Gastrocnemius medialis (tissue), 4 donors: ENCODE results near the gene IKBKE. TPM values are rescaled to one million over a fixed set of nuclear protein-coding genes. Genes with fewer than 3 reads are reported as not detected.

Experiments used
- ATAC-seq, 2 donors: fragments of 150-250 bp; one replicate each; pipeline ENCODE4 v1.9.1; 2016
- DNase-seq, 2 donors: peaks; one replicate each; pipeline ENCODE4 v3.0.0-alpha.2; 2019
- H3K27ac ChIP-seq, 4 donors: fragments of 200-600 bp; sonication (generic); 1 replicate in 1 of 4; 2 replicates in 3 of 4; pipeline ENCODE4 v1.5.1; 2016 to 2018; ENCODE audit warnings: mild to moderate bottlenecking in 2 of 4, moderate library complexity in 1 of 4
- H3K27me3 ChIP-seq, 3 donors: fragments of 200-600 bp; sonication (generic) in 2 of 3; 1 replicate in 1 of 3; 2 replicates in 2 of 3; pipeline versions ENCODE4 v1.5.1 to v1.6.0; 2016 to 2019; ENCODE audit warnings: mild to moderate bottlenecking in 1 of 3, moderate library complexity in 1 of 3
- H3K36me3 ChIP-seq, 2 donors: fragments of 200-600 bp; sonication (generic) in 1 of 2; one replicate each; pipeline ENCODE4 v1.5.1; 2017 to 2018
- H3K4me1 ChIP-seq, 2 donors: fragments of 200-600 bp; sonication (generic) in 1 of 2; one replicate each; pipeline ENCODE4 v1.5.1; 2016 to 2017; ENCODE audit warnings: mild to moderate bottlenecking in 2 of 2
- H3K4me3 ChIP-seq, 4 donors: fragments of 200-600 bp; sonication (generic) in 3 of 4; 1 replicate in 1 of 4; 2 replicates in 3 of 4; pipeline ENCODE4 v1.5.1; 2016 to 2019; ENCODE audit warnings: mild to moderate bottlenecking in 2 of 4
- H3K9me3 ChIP-seq, 3 donors: fragments of 200-600 bp; sonication (generic) in 2 of 3; 1 replicate in 1 of 3; 2 replicates in 2 of 3; pipeline ENCODE4 v1.5.1; 2016 to 2019
- POLR2A ChIP-seq, 2 donors: fragments of 450-650 bp; IDR thresholded peaks; one replicate each; pipeline ENCODE4 v1.6.1; 2017; ENCODE audit warnings: antibody characterized with exemption in 2 of 2, mild to moderate bottlenecking in 2 of 2, moderate library complexity in 2 of 2
- in situ Hi-C, 4 donors: fragments of 200-750 bp; cut with MboI; loops; one replicate each; pipeline versions ENCODE4 v1.15.0 to v1.8.0; 2017; ENCODE audit warnings: low sequenced_read_pairs in 4 of 4
- intact Hi-C: fragments of 100-400 bp; cut with DNase I; formaldehyde crosslinking; loops from one replicate; pipeline ENCODE4 v1.15.1; 2023; ENCODE audit warnings: low total_unique reads
- total RNA-seq, 4 donors: library from RNA; depleted of rRNA; stranded (reverse); fragments of >200 nt; gene quantifications; one replicate each; pipeline versions ENCODE4 v1.1.0 to v1.2.3, GENCODE V29; 2016
- TF ChIP-seq, protein P1 (sequence below), 5 experiments: fragments of 450-650 bp in 3 of 5; fragments of 200-600 bp in 2 of 5; sonication (generic) in 2 of 5; IDR thresholded peaks in 4 of 5; conservative IDR thresholded peaks in 1 of 5; 1 replicate in 4 of 5; 2 replicates in 1 of 5; pipeline ENCODE4 v1.5.1; 2016 to 2019; ENCODE audit warnings: antibody characterized with exemption in 5 of 5, mild to moderate bottlenecking in 3 of 5, moderate library complexity in 3 of 5

Gene IKBKE
- total RNA-seq, 4 donors from 2014 or later, result 0.81 to 1.1 (median 0.84) TPM; not detected in 1

DNA sequence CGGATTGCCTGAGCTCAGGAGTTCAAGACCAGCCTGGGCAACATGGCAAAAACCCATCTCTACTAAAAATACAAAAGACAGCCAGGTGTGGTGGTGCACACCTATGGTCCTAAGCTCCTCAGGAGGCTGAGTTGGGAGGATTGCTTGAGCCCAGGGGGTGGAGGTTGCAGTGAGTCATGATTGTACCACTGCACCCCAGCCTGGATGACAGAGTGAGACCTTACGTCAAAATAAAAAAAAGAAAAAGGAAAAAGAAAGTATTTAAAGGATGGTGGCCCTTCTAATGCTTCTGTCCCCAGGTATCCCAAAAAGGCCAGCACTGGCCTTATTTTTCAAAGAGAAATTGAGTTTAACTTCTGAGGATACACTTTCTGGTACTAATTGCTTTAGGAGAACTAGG, 1.7 kb downstream of the IKBKE start:
- H3K27ac ChIP-seq, result no peak overlapping the region
- H3K4me3 ChIP-seq, result no peak overlapping the region
- H3K27me3 ChIP-seq, result peaks cover 2 to 10% (median 5%) of the 10 kb centered on the region in 3 donors
- peaks cover 2 to 7% of the 10 kb centered on the region in 2 donors for H3K4me1 ChIP-seq
- intact Hi-C loops, result no loop called here
- in situ Hi-C loops, result no loop called here
- ATAC-seq (no peak), DNase-seq (no peak)
- no peaks in the 10 kb centered on the region for H3K36me3 ChIP-seq
- H3K9me3 ChIP-seq, result no peaks in the 10 kb centered on the region
- no peak for TF ChIP-seq POLR2A (IDR thresholded peaks at IDR 0.05)

DNA sequence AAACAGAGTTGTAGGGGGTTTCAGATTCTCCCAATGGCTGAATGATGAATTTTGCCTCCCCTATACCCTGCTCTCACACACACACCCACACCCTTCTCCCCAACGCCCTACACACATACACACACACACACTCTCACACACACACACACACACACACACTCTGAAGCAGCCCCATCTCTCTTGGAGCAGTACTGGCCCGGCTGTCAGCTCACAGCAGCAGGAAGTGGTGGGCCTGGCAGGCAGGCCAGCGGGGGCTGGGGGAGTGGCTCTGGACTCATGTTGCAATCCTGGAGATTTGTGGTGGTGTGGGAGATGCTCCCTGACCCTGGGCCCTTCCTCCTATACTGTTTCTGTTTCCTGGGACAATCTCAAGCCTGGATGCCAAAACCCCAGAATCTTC, 2.2 kb downstream of the IKBKE start:
- Histone ChIP-seq H3K4me3 (no peak overlapping the region), H3K27me3 (peaks cover 2 to 10% (median 5%) of the 10 kb centered on the region in 3 donors), H3K4me1 (peaks cover 2 to 7% of the 10 kb centered on the region in 2 donors), H3K27ac (no peak overlapping the region), H3K9me3 (no peaks in the 10 kb centered on the region), H3K36me3 (no peaks in the 10 kb centered on the region)
- in situ Hi-C loops, result no loop called here
- intact Hi-C loops, result no loop called here
- DNase-seq (no peak), ATAC-seq (no peak)
- TF ChIP-seq, protein P1, sequence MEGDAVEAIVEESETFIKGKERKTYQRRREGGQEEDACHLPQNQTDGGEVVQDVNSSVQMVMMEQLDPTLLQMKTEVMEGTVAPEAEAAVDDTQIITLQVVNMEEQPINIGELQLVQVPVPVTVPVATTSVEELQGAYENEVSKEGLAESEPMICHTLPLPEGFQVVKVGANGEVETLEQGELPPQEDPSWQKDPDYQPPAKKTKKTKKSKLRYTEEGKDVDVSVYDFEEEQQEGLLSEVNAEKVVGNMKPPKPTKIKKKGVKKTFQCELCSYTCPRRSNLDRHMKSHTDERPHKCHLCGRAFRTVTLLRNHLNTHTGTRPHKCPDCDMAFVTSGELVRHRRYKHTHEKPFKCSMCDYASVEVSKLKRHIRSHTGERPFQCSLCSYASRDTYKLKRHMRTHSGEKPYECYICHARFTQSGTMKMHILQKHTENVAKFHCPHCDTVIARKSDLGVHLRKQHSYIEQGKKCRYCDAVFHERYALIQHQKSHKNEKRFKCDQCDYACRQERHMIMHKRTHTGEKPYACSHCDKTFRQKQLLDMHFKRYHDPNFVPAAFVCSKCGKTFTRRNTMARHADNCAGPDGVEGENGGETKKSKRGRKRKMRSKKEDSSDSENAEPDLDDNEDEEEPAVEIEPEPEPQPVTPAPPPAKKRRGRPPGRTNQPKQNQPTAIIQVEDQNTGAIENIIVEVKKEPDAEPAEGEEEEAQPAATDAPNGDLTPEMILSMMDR (IDR thresholded peaks at IDR 0.05 in 4 of 5, conservative IDR thresholded peaks at IDR 0.05 in 1 of 5), result no peak
- no peak for TF ChIP-seq POLR2A (IDR thresholded peaks at IDR 0.05)

DNA sequence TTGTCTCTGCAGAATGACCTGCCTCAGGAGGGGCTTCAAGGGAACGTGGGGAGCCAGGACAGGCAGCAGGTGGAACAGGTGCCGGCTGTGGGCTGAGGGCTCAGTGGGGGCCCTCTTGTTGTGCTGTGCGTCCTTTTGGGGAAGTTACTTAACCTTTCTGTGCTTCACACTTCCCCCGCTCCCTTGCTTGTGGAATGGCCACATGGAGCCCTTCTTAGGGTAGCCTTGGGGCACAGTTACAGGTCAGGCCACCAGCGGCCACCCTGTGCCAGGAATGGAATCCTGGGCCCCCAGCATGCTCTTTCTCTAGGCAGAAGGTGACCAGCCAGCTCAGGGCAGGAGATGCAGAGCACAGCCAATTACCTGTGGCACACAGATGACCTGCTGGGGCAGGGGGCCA, 2.6 kb downstream of the IKBKE start:
- Histone ChIP-seq H3K27me3 (peaks cover 2 to 10% (median 5%) of the 10 kb centered on the region in 3 donors), H3K4me1 (peaks cover 2 to 7% of the 10 kb centered on the region in 2 donors), H3K4me3 (no peak overlapping the region), H3K36me3 (no peaks in the 10 kb centered on the region), H3K27ac (no peak overlapping the region), H3K9me3 (no peaks in the 10 kb centered on the region)
- ATAC-seq, result no peak
- in situ Hi-C loops (no loop called here), intact Hi-C loops (no loop called here)
- no peak for DNase-seq
- no peak for TF ChIP-seq POLR2A (IDR thresholded peaks at IDR 0.05)
- TF ChIP-seq, protein P1 (IDR thresholded peaks at IDR 0.05 in 4 of 5, conservative IDR thresholded peaks at IDR 0.05 in 1 of 5), result no peak

DNA sequence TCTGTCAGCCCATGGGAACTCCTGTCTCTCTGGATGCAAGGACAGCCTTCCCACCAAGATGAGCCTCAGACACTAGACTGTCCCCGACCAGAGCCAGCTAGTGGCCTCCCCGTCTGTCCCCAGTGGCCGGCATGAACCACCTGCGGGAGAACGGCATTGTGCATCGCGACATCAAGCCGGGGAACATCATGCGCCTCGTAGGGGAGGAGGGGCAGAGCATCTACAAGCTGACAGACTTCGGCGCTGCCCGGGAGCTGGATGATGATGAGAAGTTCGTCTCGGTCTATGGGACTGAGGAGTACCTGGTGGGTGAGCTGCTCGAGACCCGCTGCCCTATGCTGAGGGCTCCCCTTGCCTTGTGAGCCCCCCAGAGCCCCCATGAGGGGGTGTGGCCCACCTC, 5.8 kb downstream of the IKBKE start:
- peaks cover 0 to 2% of the 10 kb centered on the region in 2 donors for H3K4me1 ChIP-seq
- no peaks in the 10 kb centered on the region for H3K9me3 ChIP-seq
- no peaks in the 10 kb centered on the region for H3K27me3 ChIP-seq
- in situ Hi-C loops (no loop called here), intact Hi-C loops (no loop called here)
- TF ChIP-seq, protein P1 (IDR thresholded peaks at IDR 0.05 in 4 of 5, conservative IDR thresholded peaks at IDR 0.05 in 1 of 5), result no peak
- TF ChIP-seq POLR2A (IDR thresholded peaks at IDR 0.05), result no peak
- ATAC-seq, result no peak
- no peak for DNase-seq
- no peak overlapping the region for H3K27ac ChIP-seq
- H3K36me3 ChIP-seq, result no peaks in the 10 kb centered on the region
- H3K4me3 ChIP-seq, result no peak overlapping the region

DNA sequence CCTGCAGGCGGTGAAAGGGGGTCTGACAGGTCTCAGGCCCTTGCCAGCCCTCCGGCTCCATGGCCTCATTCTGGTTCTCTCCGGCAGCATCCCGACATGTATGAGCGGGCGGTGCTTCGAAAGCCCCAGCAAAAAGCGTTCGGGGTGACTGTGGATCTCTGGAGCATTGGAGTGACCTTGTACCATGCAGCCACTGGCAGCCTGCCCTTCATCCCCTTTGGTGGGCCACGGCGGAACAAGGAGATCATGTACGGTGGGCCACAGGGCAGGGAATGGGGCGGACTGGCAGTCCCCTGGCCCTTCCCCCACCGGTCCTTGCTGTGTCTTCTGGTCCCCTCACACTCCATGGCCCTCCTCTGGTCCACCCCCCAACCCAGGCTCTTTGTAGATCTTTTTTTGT, 6.3 kb downstream of the IKBKE start:
- intact Hi-C loops, result no loop called here
- no peak for DNase-seq
- no peak overlapping the region for H3K27ac ChIP-seq
- H3K4me3 ChIP-seq, result no peak overlapping the region
- TF ChIP-seq, protein P1 (IDR thresholded peaks at IDR 0.05 in 4 of 5, conservative IDR thresholded peaks at IDR 0.05 in 1 of 5), result no peak
- H3K27me3 ChIP-seq, result no peaks in the 10 kb centered on the region
- H3K4me1 ChIP-seq, result no peaks in the 10 kb centered on the region
- no peaks in the 10 kb centered on the region for H3K36me3 ChIP-seq
- no peaks in the 10 kb centered on the region for H3K9me3 ChIP-seq
- no peak for ATAC-seq
- in situ Hi-C loops, result no loop called here
